ENCODE measurements around the gene KCNQ1OT1. TPM values are rescaled to one million over a fixed set of nuclear protein-coding genes. Genes with fewer than 3 reads are reported as not detected.

The KCNQ1OT1 gene
- total RNA-seq, 2 donors from 2014 or later, result 1.0 to 2.1 TPM

- Histone ChIP-seq H3K4me1 (replicated peaks) (no peaks in the 10 kb centered on the region), H3K27ac (no peak overlapping the region), H3K4me3 (no peak overlapping the region), H3K36me3 (no peaks in the 10 kb centered on the region), H3K9me3 (no peaks in the 10 kb centered on the region), H3K27me3 (replicated peaks; ENCODE audit: insufficient read depth) (no peaks in the 10 kb centered on the region)
- TF ChIP-seq CTCF (IDR thresholded peaks at IDR 0.05) (no peak), POLR2A (IDR thresholded peaks at IDR 0.05) (no peak), POLR2AphosphoS5 (IDR thresholded peaks at IDR 0.05) (no peak)
- WGBS, result 60% methylated on average over 8 of the region's 8 CpGs
- no peak for DNase-seq (ENCODE audit: low spot score)
- intact Hi-C loops (cut with DNase I), result no loop called here
These were observed 9.6 kb upstream of the KCNQ1OT1 start for GRCh38 chr11:2709429-2709828.

GRCh38 chr11:2708757-2709281 lies 9.0 kb upstream of the KCNQ1OT1 start:
- H3K27ac ChIP-seq, result no peak overlapping the region
- no peaks in the 10 kb centered on the region for H3K27me3 ChIP-seq (replicated peaks; ENCODE audit: insufficient read depth)
- no peak overlapping the region for H3K4me3 ChIP-seq
- intact Hi-C loops (cut with DNase I), result no loop called here
- H3K9me3 ChIP-seq, result no peaks in the 10 kb centered on the region
- TF ChIP-seq POLR2AphosphoS5 (IDR thresholded peaks at IDR 0.05), result no peak
- no peak for TF ChIP-seq CTCF (IDR thresholded peaks at IDR 0.05)
- TF ChIP-seq POLR2A (IDR thresholded peaks at IDR 0.05), result no peak
- no peak for DNase-seq (ENCODE audit: low spot score)
- H3K36me3 ChIP-seq, result no peaks in the 10 kb centered on the region
- H3K4me1 ChIP-seq (replicated peaks), result no peaks in the 10 kb centered on the region
- 57% methylated on average over 14 of the region's 14 CpGs for WGBS

- DNase-seq (ENCODE audit: low spot score), result peak; percentile 35
- intact Hi-C loops (cut with DNase I), result no loop called here
- H3K27ac ChIP-seq, result no peak overlapping the region
These were observed 8.4 kb upstream of the KCNQ1OT1 start for GRCh38 chr11:2708151-2708581.

GRCh38 chr11:2707736-2708135 lies 7.9 kb upstream of the KCNQ1OT1 start:
- no peaks in the 10 kb centered on the region for H3K4me1 ChIP-seq (replicated peaks)
- H3K36me3 ChIP-seq, result no peaks in the 10 kb centered on the region
- intact Hi-C loops (cut with DNase I), result no loop called here
- H3K27me3 ChIP-seq (replicated peaks; ENCODE audit: insufficient read depth), result no peaks in the 10 kb centered on the region
- TF ChIP-seq POLR2AphosphoS5 (IDR thresholded peaks at IDR 0.05), result no peak
- TF ChIP-seq POLR2A (IDR thresholded peaks at IDR 0.05), result no peak
- no peak for TF ChIP-seq CTCF (IDR thresholded peaks at IDR 0.05)
- no peak for DNase-seq (ENCODE audit: low spot score)
- H3K27ac ChIP-seq, result no peak overlapping the region
- WGBS, result 92% methylated on average over 7 of the region's 7 CpGs
- H3K4me3 ChIP-seq, result no peak overlapping the region
- no peaks in the 10 kb centered on the region for H3K9me3 ChIP-seq

More at GRCh38 chr11:2708151-2708581, 8.4 kb upstream of the KCNQ1OT1 start:
- H3K27me3 ChIP-seq (replicated peaks; ENCODE audit: insufficient read depth), result no peaks in the 10 kb centered on the region
- no peaks in the 10 kb centered on the region for H3K4me1 ChIP-seq (replicated peaks)
- WGBS, result 29% methylated on average over 11 of the region's 11 CpGs
- H3K4me3 ChIP-seq, result no peak overlapping the region
- H3K9me3 ChIP-seq, result no peaks in the 10 kb centered on the region
- TF ChIP-seq CTCF (IDR thresholded peaks at IDR 0.05) (no peak), POLR2A (IDR thresholded peaks at IDR 0.05) (no peak), POLR2AphosphoS5 (IDR thresholded peaks at IDR 0.05) (no peak)
- H3K36me3 ChIP-seq, result no peaks in the 10 kb centered on the region

- Histone ChIP-seq H3K4me3 (no peak overlapping the region), H3K4me1 (replicated peaks) (no peaks in the 10 kb centered on the region), H3K36me3 (no peaks in the 10 kb centered on the region), H3K9me3 (no peaks in the 10 kb centered on the region), H3K27ac (no peak overlapping the region), H3K27me3 (replicated peaks; ENCODE audit: insufficient read depth) (no peaks in the 10 kb centered on the region)
- WGBS, result 100% methylated on average over 1 of the region's 1 CpG
- no peak for DNase-seq (ENCODE audit: low spot score)
- TF ChIP-seq POLR2AphosphoS5 (IDR thresholded peaks at IDR 0.05) (no peak), CTCF (IDR thresholded peaks at IDR 0.05) (no peak), POLR2A (IDR thresholded peaks at IDR 0.05) (no peak)
- intact Hi-C loops (cut with DNase I), result no loop called here
These were observed 6.5 kb upstream of the KCNQ1OT1 start for GRCh38 chr11:2706321-2706720.
